ENCODE data around the gene HINT3.
A peak's percentile ranks its signal among the peaks of the same experiment; 100 is the strongest.
"Not testable (repeated sequence)": the region's sequence is repeated elsewhere in the genome, so short reads cannot be mapped to it uniquely, and the experiment has no call there.

HINT3 gene

DNA sequence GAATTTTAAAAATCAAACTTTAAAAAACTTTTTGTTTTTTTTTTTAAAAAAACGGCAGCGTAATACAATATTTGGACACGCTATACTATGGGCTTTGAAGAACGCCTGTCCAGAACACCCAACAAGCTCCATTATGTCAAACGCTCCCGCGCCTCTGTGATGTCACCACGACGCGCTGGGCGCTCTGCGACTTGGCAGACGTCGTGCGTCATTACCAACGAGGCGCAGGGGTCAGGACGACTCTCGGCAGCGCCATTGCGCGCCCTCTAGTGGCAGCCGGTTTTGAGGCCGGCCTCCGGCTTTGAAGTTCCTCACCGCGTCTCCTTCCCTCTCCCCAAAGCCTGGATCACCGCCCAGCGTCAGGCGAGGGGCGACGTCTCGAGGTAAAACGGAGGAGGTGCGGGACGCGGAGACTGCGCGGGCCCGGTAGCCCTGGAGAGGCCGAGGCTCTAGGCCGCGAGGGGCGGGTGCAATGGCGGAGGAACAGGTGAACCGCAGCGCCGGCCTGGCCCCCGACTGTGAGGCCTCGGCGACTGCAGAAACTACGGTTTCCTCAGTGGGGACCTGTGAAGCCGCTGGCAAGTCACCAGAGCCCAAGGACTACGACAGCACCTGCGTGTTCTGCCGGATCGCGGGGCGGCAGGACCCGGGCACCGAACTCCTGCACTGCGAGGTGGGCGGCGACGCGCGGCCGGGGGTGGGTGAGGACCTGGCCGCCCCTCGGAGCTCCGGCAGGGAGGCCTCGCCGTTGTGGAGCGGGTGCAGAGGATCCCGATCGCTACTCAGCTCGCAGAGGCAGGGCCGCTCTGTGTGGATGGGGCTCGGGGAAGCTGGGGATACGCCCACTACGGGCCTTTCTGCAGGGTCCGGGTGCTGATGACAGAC, at the start of gene HINT3:
Gene HINT3 (plus strand): TSS at position 265 of the 885 bp plus-strand sequence. CDS start 208 bp downstream, at position 473.
- peak; percentile 93 for DNase-seq

GRCh38 chr6:125910527-125910926, 46.0 kb upstream of the HINT3 start:
- DNase-seq, result no peak

- not testable (repeated sequence) for DNase-seq
These were observed 45.5 kb upstream of the HINT3 start for GRCh38 chr6:125911051-125911451.

DNA sequence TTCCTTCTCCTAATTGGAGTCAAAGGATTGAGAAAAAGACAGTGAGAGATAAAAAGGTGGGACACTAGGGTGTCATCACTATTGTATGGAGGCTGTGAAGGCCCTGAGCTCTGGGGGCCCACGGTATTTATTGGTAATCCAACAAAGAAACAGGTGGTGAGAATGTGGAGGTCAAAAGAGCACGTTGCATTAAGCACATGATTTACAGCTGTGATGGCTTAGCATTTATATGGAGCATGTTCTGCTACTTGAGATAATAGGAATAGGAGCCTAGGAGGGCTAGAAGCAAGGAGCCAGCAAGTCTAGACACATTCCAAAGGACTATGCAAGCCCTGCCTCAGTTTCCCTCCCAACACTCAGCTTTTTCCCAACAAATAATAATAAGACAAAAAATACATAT, 44.1 kb upstream of the HINT3 start:
- DNase-seq, result not testable (repeated sequence)

GRCh38 chr6:125913145-125913544, 43.4 kb upstream of the HINT3 start:
- no peak for DNase-seq

GRCh38 chr6:125913864-125914351, 42.7 kb upstream of the HINT3 start:
- DNase-seq, result no peak

GRCh38 chr6:125918230-125918629, 38.3 kb upstream of the HINT3 start:
- DNase-seq, result no peak

GRCh38 chr6:125918681-125919566, 37.6 kb upstream of the HINT3 start:
- DNase-seq, result no peak

- DNase-seq, result no peak
These were observed 37.0 kb upstream of the HINT3 start for GRCh38 chr6:125919618-125920017.

DNA sequence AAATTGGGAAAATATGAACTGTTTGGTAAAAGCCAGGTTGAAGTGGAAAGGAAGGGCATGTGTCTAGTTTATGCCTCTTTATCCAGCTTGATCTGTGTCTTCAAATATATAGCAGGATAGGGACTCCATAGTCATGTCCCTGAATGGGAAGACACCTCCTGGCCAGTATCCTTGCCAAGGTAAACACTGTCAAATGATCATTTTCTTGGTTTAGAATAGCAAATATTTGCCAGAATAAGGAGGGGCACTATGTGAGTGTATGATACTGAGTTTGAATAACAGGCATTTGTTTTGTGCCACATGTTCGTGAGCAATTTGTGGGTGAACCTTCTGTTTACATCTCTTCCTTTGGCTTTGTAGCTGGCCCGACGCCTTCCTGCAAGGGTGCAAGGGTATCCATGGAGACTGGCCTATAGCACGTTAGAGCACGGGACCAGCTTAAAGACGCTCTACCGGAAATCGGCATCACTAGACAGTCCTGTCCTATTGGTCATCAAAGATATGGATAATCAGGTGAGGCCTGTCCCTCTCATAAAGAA, 34.2 kb upstream of the HINT3 start:
- DNase-seq, result no peak

DNA sequence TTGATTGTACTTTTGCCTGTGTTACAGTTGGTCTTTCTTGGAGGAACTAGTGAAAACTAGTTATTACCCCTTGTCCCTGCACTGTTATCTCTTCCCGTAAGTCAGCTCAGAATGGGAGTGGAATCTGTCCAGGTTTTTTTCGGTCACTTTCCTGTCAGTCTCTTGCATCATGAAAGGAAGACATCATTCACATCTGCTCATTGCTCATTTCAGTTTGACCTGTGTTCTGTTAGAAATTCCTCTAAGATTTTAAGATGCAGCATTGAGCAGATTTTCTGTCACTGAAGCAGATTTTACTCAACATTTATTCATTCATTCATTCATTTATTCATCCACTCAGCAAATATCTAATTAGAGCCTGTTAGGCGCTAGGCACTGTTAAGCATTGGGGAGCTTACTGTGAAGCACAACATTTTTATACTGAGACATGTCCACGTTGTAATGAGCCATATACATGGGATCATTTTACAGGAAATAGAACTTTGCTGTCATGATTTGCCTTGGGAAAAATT, 33.1 kb upstream of the HINT3 start:
- DNase-seq, result no peak

DNA sequence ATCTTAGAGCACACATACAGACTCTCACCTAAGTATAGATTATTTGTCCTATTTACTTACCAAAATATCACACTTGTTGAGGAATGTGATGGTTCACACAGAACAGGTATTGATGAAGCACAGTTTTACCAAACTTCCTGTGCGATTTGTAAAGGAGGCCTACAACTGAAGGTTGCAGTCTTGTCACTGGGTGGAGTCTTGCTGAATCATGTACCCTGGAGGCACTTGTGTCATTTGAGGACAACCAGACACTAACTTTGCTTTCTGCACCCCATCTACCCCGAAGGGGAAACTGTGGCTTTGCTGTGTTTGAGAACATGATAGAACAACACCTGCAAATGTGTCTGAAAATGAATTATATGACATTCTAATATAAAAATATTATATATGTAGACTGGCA, 32.4 kb upstream of the HINT3 start:
- no peak for DNase-seq

GRCh38 chr6:125924697-125925358, 31.7 kb upstream of the HINT3 start:
- no peak for DNase-seq

DNA sequence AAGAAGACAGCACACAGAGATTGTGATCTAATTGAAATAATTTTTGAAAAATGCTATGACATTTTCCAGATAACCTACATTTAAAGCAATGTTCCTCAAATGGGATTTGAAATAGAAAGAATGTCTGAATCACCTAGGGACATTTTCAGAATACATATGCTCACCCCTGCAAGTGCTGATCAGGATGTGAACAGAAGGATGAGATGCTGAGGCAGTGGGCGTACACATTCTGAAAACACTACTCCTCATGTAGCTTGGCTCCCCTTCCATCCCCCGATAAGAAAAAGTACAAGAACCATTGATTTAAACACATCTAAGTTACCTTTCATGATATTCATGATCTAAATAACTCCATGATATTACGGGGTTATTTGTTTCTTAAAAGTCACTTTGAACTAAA, 29.9 kb upstream of the HINT3 start:
- DNase-seq, result no peak

DNA sequence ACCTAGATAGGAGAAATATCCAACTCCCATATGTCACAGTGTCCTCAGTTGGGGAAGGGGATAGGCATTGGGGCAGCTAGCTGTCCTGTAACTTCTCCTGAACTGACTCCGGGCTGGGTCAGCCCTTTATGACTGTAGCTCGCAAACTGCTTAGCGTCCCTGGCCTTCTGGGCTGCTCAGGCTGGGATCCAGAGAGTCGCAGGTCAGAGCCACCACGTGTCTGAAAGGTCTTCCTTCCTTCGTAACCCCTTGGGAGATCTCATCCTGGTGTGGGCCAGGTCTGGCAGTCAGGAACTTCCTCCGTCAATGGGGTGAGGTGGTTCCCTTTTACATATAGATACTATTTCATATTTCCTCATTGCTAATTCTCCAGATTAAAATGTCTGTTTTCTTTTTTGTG, 28.8 kb upstream of the HINT3 start:
- DNase-seq, result no peak

GRCh38 chr6:125930765-125931418, 25.7 kb upstream of the HINT3 start:
- no peak for DNase-seq

GRCh38 chr6:125931733-125932450, 24.7 kb upstream of the HINT3 start:
- DNase-seq, result no peak

- no peak for DNase-seq
These were observed 24.1 kb upstream of the HINT3 start for GRCh38 chr6:125932451-125932795.

GRCh38 chr6:125935520-125935919, 21.1 kb upstream of the HINT3 start:
- DNase-seq, result not testable (repeated sequence)

GRCh38 chr6:125939026-125939425, 17.5 kb upstream of the HINT3 start:
- DNase-seq, result no peak

GRCh38 chr6:125939791-125940190, 16.8 kb upstream of the HINT3 start:
- no peak for DNase-seq

All from activated effector memory CD4-positive, alpha-beta T cell treated with Interleukin-2 at 50 U/mL for 16 hours (primary cell).